ENCODE data around the gene RSPO4.

GRCh38 chr20:1020614-1021013, 18.5 kb upstream of the RSPO4 start:
- no peak for TF ChIP-seq CTCF (IDR thresholded peaks at IDR 0.05; ENCODE audit: low read length)
- no peak for TF ChIP-seq EZH2 (IDR thresholded peaks at IDR 0.05; ENCODE audit: borderline replicate concordance, low read length)

All from OCI-LY1 (cell line).